Measurements from ENCODE around the gene GPC5. TPM values are rescaled to one million over a fixed set of nuclear protein-coding genes. Genes with fewer than 3 reads are reported as not detected.

The GPC5 gene
- total and polyA plus RNA-seq, 4 donors, result 0.51 to 22.4 (median 2.0) TPM

GRCh38 chr13:91708558-91708957 is 310.1 kb downstream of the GPC5 start:
- Histone ChIP-seq H3K36me3 (ENCODE audit: control insufficient read depth in 4 of 4, insufficient read depth in 3 of 4, low read depth in 1 of 4, low read length in 3 of 4) (no peaks in the 10 kb centered on the region), H3K9me3 (ENCODE audit: control insufficient read depth in 4 of 4, low read length in 3 of 4) (no peaks in the 10 kb centered on the region), H3K9ac (ENCODE audit: low read depth in 1 of 2, low read length in 2 of 2) (no peak overlapping the region), H3K4me1 (ENCODE audit: control insufficient read depth in 4 of 4, insufficient read depth in 4 of 4, low read length in 3 of 4) (no peaks in the 10 kb centered on the region), H3K27ac (ENCODE audit: low read depth in 1 of 2, low read length in 2 of 2) (no peak overlapping the region), H3K27me3 (ENCODE audit: control insufficient read depth in 4 of 4, insufficient read depth in 4 of 4, low read length in 3 of 4) (no peaks in the 10 kb centered on the region), H3K4me3 (ENCODE audit: low read depth in 1 of 3, low read length in 3 of 3) (no peak overlapping the region)
- DNase-seq (ENCODE audit: low spot score), result no peak
- TF ChIP-seq HNF4G (IDR thresholded peaks at IDR 0.05) (no peak), NR2F2 (IDR thresholded peaks at IDR 0.05) (no peak), SP1 (IDR thresholded peaks at IDR 0.05) (no peak), TAF1 (conservative IDR thresholded peaks at IDR 0.05) (no peak), JUND (IDR thresholded peaks at IDR 0.05) (no peak), YY1 (IDR thresholded peaks at IDR 0.05) (no peak), GABPA (IDR thresholded peaks at IDR 0.05 in 1 of 2, conservative IDR thresholded peaks at IDR 0.05 in 1 of 2) (no peak), HNF4A (conservative IDR thresholded peaks at IDR 0.05) (no peak), FOXA2 (IDR thresholded peaks at IDR 0.05) (no peak), RXRA (IDR thresholded peaks at IDR 0.05) (no peak), FOXA1 (IDR thresholded peaks at IDR 0.05) (no peak), MAX (IDR thresholded peaks at IDR 0.05) (no peak)
- TF ChIP-seq, protein P1, sequence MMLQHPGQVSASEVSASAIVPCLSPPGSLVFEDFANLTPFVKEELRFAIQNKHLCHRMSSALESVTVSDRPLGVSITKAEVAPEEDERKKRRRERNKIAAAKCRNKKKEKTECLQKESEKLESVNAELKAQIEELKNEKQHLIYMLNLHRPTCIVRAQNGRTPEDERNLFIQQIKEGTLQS (IDR thresholded peaks at IDR 0.05), result no peak
- TF ChIP-seq, protein P2, sequence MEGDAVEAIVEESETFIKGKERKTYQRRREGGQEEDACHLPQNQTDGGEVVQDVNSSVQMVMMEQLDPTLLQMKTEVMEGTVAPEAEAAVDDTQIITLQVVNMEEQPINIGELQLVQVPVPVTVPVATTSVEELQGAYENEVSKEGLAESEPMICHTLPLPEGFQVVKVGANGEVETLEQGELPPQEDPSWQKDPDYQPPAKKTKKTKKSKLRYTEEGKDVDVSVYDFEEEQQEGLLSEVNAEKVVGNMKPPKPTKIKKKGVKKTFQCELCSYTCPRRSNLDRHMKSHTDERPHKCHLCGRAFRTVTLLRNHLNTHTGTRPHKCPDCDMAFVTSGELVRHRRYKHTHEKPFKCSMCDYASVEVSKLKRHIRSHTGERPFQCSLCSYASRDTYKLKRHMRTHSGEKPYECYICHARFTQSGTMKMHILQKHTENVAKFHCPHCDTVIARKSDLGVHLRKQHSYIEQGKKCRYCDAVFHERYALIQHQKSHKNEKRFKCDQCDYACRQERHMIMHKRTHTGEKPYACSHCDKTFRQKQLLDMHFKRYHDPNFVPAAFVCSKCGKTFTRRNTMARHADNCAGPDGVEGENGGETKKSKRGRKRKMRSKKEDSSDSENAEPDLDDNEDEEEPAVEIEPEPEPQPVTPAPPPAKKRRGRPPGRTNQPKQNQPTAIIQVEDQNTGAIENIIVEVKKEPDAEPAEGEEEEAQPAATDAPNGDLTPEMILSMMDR (IDR thresholded peaks at IDR 0.05; ENCODE audit: low read depth, low read length, missing input control), result no peak
- WGBS, result 81% methylated on average over 1 of the region's 1 CpG

- no peaks in the 10 kb centered on the region for H3K36me3 ChIP-seq (ENCODE audit: control insufficient read depth in 4 of 4, insufficient read depth in 3 of 4, low read depth in 1 of 4, low read length in 3 of 4)
- H3K4me3 ChIP-seq (ENCODE audit: low read depth in 1 of 3, low read length in 3 of 3), result no peak overlapping the region
- H3K27me3 ChIP-seq (ENCODE audit: control insufficient read depth in 4 of 4, insufficient read depth in 4 of 4, low read length in 3 of 4), result no peaks in the 10 kb centered on the region
- no peaks in the 10 kb centered on the region for H3K4me1 ChIP-seq (ENCODE audit: control insufficient read depth in 4 of 4, insufficient read depth in 4 of 4, low read length in 3 of 4)
- H3K27ac ChIP-seq (ENCODE audit: low read depth in 1 of 2, low read length in 2 of 2), result no peak overlapping the region
- WGBS, result 81% methylated on average over 3 of the region's 3 CpGs
- no peaks in the 10 kb centered on the region for H3K9me3 ChIP-seq (ENCODE audit: control insufficient read depth in 4 of 4, low read length in 3 of 4)
- TF ChIP-seq, protein P3, sequence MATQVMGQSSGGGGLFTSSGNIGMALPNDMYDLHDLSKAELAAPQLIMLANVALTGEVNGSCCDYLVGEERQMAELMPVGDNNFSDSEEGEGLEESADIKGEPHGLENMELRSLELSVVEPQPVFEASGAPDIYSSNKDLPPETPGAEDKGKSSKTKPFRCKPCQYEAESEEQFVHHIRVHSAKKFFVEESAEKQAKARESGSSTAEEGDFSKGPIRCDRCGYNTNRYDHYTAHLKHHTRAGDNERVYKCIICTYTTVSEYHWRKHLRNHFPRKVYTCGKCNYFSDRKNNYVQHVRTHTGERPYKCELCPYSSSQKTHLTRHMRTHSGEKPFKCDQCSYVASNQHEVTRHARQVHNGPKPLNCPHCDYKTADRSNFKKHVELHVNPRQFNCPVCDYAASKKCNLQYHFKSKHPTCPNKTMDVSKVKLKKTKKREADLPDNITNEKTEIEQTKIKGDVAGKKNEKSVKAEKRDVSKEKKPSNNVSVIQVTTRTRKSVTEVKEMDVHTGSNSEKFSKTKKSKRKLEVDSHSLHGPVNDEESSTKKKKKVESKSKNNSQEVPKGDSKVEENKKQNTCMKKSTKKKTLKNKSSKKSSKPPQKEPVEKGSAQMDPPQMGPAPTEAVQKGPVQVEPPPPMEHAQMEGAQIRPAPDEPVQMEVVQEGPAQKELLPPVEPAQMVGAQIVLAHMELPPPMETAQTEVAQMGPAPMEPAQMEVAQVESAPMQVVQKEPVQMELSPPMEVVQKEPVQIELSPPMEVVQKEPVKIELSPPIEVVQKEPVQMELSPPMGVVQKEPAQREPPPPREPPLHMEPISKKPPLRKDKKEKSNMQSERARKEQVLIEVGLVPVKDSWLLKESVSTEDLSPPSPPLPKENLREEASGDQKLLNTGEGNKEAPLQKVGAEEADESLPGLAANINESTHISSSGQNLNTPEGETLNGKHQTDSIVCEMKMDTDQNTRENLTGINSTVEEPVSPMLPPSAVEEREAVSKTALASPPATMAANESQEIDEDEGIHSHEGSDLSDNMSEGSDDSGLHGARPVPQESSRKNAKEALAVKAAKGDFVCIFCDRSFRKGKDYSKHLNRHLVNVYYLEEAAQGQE (IDR thresholded peaks at IDR 0.05), result no peak
- TF ChIP-seq HNF4G (IDR thresholded peaks at IDR 0.05) (no peak), FOXA1 (IDR thresholded peaks at IDR 0.05) (no peak), EGR1 (IDR thresholded peaks at IDR 0.05; ENCODE audit: low read depth in 2 of 2) (no peak), RAD21 (IDR thresholded peaks at IDR 0.05) (no peak), TAF1 (conservative IDR thresholded peaks at IDR 0.05) (no peak), SP1 (IDR thresholded peaks at IDR 0.05) (no peak), MAX (IDR thresholded peaks at IDR 0.05) (no peak), FOXA2 (IDR thresholded peaks at IDR 0.05) (no peak), JUND (IDR thresholded peaks at IDR 0.05) (no peak), HNF4A (conservative IDR thresholded peaks at IDR 0.05) (no peak), NR2F2 (IDR thresholded peaks at IDR 0.05) (no peak), RXRA (IDR thresholded peaks at IDR 0.05) (no peak)
- TF ChIP-seq, protein P4, sequence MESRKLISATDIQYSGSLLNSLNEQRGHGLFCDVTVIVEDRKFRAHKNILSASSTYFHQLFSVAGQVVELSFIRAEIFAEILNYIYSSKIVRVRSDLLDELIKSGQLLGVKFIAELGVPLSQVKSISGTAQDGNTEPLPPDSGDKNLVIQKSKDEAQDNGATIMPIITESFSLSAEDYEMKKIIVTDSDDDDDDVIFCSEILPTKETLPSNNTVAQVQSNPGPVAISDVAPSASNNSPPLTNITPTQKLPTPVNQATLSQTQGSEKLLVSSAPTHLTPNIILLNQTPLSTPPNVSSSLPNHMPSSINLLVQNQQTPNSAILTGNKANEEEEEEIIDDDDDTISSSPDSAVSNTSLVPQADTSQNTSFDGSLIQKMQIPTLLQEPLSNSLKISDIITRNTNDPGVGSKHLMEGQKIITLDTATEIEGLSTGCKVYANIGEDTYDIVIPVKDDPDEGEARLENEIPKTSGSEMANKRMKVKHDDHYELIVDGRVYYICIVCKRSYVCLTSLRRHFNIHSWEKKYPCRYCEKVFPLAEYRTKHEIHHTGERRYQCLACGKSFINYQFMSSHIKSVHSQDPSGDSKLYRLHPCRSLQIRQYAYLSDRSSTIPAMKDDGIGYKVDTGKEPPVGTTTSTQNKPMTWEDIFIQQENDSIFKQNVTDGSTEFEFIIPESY (IDR thresholded peaks at IDR 0.05), result no peak
- TF ChIP-seq, protein P2 (IDR thresholded peaks at IDR 0.05; ENCODE audit: low read depth, low read length, missing input control), result no peak
- TF ChIP-seq, protein P1 (IDR thresholded peaks at IDR 0.05), result no peak
- H3K9ac ChIP-seq (ENCODE audit: low read depth in 1 of 2, low read length in 2 of 2), result no peak overlapping the region
- no peak for DNase-seq (ENCODE audit: low spot score)
Measured at GRCh38 chr13:91709180-91709579, 310.8 kb downstream of the GPC5 start.
